Stimulated activated CD8-positive, alpha-beta memory T cell treated with anti-CD3 and anti-CD28 coated beads, Interleukin-12 subunit alpha, Interleukin-12 subunit beta, amount 100 ng/mL, for 1 hour (primary cell): ENCODE measurements around the gene GPR12.
"Not testable (repeated sequence)": the region's sequence is repeated elsewhere in the genome, so short reads cannot be mapped to it uniquely, and the experiment has no call there.

Experiments
- DNase-seq: peaks from one replicate; pipeline ENCODE4 v3.0.0-alpha.2; 2020; ENCODE audit warnings: low read depth

Gene GPR12

GRCh38 chr13:26747706-26748105 is 12.9 kb downstream of the GPR12 start:
- no peak for DNase-seq

- DNase-seq: no peak
Measured at GRCh38 chr13:26743971-26744370, 16.6 kb downstream of the GPR12 start.

- no peak for DNase-seq
Measured at GRCh38 chr13:26742691-26743358, 17.8 kb downstream of the GPR12 start.

- DNase-seq: no peak
Measured at GRCh38 chr13:26735677-26736076, 24.9 kb downstream of the GPR12 start.

GRCh38 chr13:26727633-26728032 is 33.0 kb downstream of the GPR12 start:
- no peak for DNase-seq

- DNase-seq: no peak
Measured at GRCh38 chr13:26727122-26727521, 33.5 kb downstream of the GPR12 start.

GRCh38 chr13:26726684-26727083 is 33.9 kb downstream of the GPR12 start:
- no peak for DNase-seq

- not testable (repeated sequence) for DNase-seq
Measured at GRCh38 chr13:26723620-26724019, 37.0 kb downstream of the GPR12 start.

- DNase-seq: no peak
Measured at GRCh38 chr13:26722321-26722720, 38.3 kb downstream of the GPR12 start.

- no peak for DNase-seq
Measured at GRCh38 chr13:26721251-26722121, 39.1 kb downstream of the GPR12 start.

GRCh38 chr13:26719356-26719945 is 41.1 kb downstream of the GPR12 start:
- no peak for DNase-seq

- DNase-seq: no peak
Measured at GRCh38 chr13:26718872-26719271, 41.7 kb downstream of the GPR12 start.

GRCh38 chr13:26718146-26718545 is 42.4 kb downstream of the GPR12 start:
- DNase-seq: no peak

GRCh38 chr13:26716984-26717383 is 43.6 kb downstream of the GPR12 start:
- no peak for DNase-seq

- no peak for DNase-seq
Measured at GRCh38 chr13:26713341-26713740, 47.2 kb downstream of the GPR12 start.

GRCh38 chr13:26711211-26711610 is 49.4 kb downstream of the GPR12 start:
- DNase-seq: no peak

GRCh38 chr13:26710166-26710565 is 50.4 kb downstream of the GPR12 start:
- no peak for DNase-seq

- DNase-seq: no peak
Measured at GRCh38 chr13:26709461-26709860, 51.1 kb downstream of the GPR12 start.

- no peak for DNase-seq
Measured at GRCh38 chr13:26708007-26708297, 52.6 kb downstream of the GPR12 start.

GRCh38 chr13:26707122-26708006 is 53.2 kb downstream of the GPR12 start:
- no peak for DNase-seq

GRCh38 chr13:26706381-26706780 is 54.2 kb downstream of the GPR12 start:
- DNase-seq: no peak

GRCh38 chr13:26705536-26705935 is 55.0 kb downstream of the GPR12 start:
- no peak for DNase-seq
